Coronary artery (tissue), 2 donors: ENCODE results near the gene MBNL3.

ENCODE experiments used
- DNase-seq: peaks from one replicate; pipeline ENCODE4 v3.0.0-alpha.2; 2017; ENCODE audit warnings: low spot score
- H3K27ac ChIP-seq, 2 donors: fragments of 200-600 bp; sonication (generic); one replicate each; pipeline ENCODE4 v1.5.1; 2016 to 2019
- H3K4me3 ChIP-seq: fragments of 200-600 bp; sonication (generic); 2 replicates; pipeline ENCODE4 v1.5.1; 2016; ENCODE audit warnings: mild to moderate bottlenecking, moderate library complexity
- TF ChIP-seq, protein P1 (sequence below): fragments of 200-600 bp; sonication (generic); IDR thresholded peaks from one replicate; pipeline ENCODE4 v1.5.1; 2019; ENCODE audit warnings: antibody characterized with exemption

Gene MBNL3, protein sequence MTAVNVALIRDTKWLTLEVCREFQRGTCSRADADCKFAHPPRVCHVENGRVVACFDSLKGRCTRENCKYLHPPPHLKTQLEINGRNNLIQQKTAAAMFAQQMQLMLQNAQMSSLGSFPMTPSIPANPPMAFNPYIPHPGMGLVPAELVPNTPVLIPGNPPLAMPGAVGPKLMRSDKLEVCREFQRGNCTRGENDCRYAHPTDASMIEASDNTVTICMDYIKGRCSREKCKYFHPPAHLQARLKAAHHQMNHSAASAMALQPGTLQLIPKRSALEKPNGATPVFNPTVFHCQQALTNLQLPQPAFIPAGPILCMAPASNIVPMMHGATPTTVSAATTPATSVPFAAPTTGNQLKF

DNA sequence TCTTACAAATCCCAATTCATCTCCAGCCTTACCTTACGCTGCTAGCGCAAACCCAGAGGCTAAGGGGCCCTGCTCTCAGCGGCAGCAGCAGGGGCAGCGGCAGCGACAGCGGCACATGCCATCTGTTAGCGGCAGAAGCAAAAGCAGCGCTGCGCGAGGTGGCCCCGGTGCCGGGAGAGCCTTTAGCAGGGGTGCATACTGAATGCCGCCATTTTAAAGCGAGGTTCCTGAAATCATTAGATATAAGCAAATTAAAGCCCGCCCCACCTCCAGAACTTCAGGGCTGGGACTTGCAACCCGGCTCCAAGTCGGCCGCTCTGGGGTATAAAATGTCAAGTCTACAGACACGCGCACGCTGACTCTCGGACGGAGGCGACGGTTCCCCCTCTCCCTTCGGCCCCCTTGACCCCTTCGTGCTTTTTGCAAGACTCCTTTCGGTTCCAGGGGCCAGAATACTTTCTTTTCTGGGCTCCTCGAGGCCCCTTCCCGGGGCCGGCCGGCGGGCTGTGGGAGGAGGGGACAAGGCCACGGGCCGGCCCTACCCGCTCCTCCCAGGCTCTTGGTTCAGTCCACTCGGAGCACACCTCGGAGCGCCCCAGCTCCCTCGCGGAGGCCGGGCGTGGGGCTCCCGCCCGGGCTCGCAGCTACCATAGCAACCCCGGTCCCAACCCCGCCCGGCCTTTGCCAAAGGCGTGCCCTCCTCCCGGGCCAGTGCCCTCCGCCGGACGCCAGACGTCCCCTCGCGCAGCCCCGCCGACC, at the start of gene MBNL3:
Gene MBNL3 (minus strand): TSS at position 220 of the 759 bp plus-strand sequence. CDS start 49,427 bp downstream, outside the sequence.
- Histone ChIP-seq H3K4me3 (peak within 1 kb of the TSS; percentile 75), H3K27ac (peak within 1 kb of the TSS; percentile 27 to 73)
- peak; percentile 74 for DNase-seq
- TF ChIP-seq, protein P1, sequence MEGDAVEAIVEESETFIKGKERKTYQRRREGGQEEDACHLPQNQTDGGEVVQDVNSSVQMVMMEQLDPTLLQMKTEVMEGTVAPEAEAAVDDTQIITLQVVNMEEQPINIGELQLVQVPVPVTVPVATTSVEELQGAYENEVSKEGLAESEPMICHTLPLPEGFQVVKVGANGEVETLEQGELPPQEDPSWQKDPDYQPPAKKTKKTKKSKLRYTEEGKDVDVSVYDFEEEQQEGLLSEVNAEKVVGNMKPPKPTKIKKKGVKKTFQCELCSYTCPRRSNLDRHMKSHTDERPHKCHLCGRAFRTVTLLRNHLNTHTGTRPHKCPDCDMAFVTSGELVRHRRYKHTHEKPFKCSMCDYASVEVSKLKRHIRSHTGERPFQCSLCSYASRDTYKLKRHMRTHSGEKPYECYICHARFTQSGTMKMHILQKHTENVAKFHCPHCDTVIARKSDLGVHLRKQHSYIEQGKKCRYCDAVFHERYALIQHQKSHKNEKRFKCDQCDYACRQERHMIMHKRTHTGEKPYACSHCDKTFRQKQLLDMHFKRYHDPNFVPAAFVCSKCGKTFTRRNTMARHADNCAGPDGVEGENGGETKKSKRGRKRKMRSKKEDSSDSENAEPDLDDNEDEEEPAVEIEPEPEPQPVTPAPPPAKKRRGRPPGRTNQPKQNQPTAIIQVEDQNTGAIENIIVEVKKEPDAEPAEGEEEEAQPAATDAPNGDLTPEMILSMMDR = no peak

DNA sequence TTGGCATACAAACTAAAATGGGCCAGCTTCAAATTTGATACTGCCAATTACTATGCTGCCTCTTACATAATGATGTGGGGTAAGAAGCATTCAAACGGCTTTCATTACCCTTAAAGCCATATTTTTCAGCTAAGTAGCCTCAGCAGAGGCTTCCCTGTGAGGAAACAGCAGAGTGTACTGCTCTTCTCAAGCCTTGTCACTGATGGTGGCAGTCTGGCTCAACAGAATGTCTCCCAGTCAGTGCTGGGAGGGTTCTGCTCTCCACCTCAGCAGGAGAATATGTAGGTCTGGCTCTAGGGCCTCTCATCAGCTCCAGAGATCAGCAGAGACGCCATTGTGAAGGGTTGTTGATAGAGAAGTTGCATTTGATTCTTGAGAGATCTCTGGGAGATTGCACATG, 44.6 kb upstream of the MBNL3 start:
- no peak overlapping the region for H3K4me3 ChIP-seq

DNA sequence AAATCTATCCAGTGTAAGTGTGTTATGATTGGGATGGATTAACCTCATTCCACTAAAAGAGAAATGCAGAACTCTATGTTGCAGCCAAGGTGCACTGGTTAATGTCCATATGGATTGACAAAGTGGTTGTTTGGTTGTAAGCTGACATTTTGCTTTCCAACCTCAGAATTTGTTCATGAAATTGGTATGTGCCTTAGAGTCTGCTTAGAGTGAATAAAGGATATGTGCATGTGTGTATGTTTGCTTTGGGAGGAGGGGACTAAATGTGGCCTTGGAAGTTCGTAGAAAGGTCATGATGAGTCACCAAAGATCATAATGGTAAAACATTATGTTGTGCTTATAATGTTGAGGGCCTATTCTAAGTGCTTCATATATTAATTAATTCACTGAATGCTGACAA, 44.1 kb upstream of the MBNL3 start:
- H3K27ac ChIP-seq = no peak overlapping the region
- no peak for DNase-seq
- no peak overlapping the region for H3K4me3 ChIP-seq
- TF ChIP-seq, protein P1 = no peak

More for the DNA sequence above, 44.6 kb upstream of the MBNL3 start:
- no peak for DNase-seq
- TF ChIP-seq, protein P1 = no peak
- no peak overlapping the region for H3K27ac ChIP-seq

DNA sequence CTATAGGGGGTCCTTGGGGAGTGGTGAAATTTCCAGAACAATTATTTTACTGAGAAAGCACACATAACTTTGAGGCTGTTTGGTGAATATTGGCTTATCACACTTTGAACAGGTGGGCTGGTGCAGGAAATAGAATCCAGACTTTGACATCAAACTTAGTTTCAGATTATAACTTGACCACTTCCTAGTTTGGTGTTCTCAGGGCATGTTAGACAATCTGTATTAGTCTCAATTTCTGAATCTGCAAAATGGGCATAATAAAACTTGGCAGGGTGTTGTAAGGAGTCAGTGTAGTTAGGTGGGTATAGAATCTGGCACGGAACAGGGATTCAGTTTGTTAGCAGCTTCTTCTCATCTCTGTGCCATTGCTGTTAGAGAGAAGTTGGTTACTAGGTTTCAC, 43.3 kb upstream of the MBNL3 start:
- TF ChIP-seq, protein P1 = no peak
- DNase-seq = no peak
- H3K27ac ChIP-seq = no peak overlapping the region
- no peak overlapping the region for H3K4me3 ChIP-seq

DNA sequence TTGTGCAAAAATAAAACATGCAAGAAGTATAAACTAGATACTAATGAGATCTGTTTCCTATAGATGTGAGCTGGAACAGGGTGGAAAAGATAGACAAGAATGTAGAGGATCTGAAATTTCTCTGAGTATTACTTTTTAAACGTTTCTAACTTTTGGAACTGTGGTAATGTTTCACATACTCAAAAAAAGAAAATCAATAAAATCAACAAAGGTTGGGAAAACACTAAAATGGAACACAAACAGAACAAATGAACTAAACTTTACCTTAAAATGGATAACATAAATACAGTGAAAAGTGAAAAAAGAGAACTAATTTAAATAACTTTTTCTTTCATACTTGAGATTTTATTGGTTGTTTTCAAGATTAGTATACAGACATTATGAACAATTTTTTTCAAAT, 32.0 kb upstream of the MBNL3 start:
- DNase-seq = no peak
- no peak overlapping the region for H3K4me3 ChIP-seq
- TF ChIP-seq, protein P1 = no peak
- H3K27ac ChIP-seq = no peak overlapping the region

DNA sequence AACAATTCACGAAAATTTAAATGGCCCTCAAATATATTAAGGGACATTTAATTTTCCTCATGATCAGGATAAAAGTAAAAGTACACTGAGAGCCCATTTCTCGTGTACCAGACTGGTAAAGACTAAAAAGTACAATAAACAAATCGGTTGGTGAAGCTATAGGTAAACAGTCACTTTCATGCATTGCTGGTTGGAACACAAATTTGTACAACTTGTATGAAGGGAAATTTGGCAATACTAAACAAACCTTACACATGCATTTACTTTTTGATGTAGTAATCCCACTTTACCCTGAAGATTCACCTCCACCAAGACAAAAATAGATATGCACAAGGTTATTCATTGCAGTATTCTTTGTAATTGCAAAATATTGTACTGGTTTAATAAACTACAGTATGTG, 31.4 kb upstream of the MBNL3 start:
- Histone ChIP-seq H3K4me3 (no peak overlapping the region), H3K27ac (no peak overlapping the region)
- TF ChIP-seq, protein P1 = no peak
- DNase-seq = no peak

DNA sequence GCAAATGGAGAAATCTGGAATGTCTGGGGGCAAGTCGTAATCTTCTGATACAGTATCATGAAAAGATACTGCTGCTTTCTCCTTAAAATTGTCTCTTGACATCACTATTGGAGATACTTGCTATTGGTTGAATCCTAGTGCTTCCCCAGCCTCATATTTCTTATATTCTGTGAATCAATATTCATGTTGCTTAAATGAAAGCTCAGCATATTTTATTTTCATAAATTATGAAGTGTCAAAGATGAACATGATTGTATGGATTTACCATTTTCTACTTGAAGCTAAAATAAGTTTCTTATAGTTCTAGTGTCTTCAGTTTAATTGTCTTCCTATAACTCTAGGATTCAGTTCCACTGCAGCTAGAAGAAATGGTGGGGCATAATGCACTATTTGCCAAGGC, 29.6 kb upstream of the MBNL3 start:
- Histone ChIP-seq H3K4me3 (no peak overlapping the region), H3K27ac (no peak overlapping the region)
- TF ChIP-seq, protein P1 = no peak
- DNase-seq = no peak
